Measurements from ENCODE around the gene SOX6. TPM values are rescaled to one million over a fixed set of nuclear protein-coding genes. Genes with fewer than 3 reads are reported as not detected.

SOX6 gene
- total and polyA plus RNA-seq, 2 experiments from 2014 or later = 0.03 to 0.66 TPM

DNA sequence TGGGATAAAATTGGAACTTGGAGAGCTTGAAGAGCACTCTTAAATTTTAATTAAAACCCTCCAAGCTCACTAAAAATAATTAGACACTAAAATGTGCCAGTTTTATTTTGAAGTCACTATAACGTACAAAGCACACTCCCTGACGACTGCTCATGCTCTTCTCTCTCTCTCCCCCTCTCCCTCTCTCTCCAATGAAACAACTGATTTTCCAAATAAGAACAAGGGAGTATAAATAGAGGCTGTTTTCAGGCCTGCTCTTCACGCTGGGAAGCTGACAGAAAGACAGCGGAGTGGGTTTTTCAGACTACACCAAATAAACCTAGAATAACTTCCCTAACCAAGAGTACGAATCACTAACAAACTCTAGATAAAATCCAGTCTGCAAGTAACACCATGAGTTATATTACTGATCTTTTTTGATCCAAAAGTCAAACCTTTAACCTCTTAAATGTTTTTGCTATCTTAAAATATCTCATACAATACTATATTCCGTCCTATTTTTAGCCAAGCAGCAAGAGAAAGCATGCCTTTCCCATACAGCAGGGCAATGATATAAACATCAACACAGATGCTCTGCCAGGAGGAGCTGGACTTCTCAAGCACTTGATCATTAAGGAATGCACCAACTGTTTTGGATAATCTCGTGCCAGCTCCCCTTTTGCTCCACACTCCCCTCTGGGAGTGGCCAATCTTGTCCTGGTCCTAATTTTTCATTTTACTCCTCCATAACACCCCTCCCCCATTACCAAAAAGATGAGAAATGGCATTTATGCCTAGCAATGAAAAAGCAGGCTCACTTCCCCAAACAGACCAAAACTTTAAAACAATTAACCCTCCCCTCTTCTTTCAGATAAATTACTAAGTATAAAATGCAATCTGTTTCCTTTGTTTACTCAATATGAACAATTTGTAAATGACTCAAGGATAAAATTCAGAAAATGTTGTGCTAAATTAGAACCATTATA lies 116.9 kb downstream of the SOX6 start:
- H3K27me3 ChIP-seq (ENCODE audit: insufficient read depth) = no peaks in the 10 kb centered on the region
- no peak for ATAC-seq
- H3K36me3 ChIP-seq (ENCODE audit: insufficient read depth) = no peaks in the 10 kb centered on the region
- no peak overlapping the region for H3K4me3 ChIP-seq
- Mint-ChIP-seq H3K9me3 (no peaks in the 10 kb centered on the region), H3K4me1 (peaks cover 6% of the 10 kb centered on the region), H3K4me3 (no peak overlapping the region), H3K27me3 (ENCODE audit: insufficient read depth, low read depth, poor library complexity) (no peaks in the 10 kb centered on the region), H3K36me3 (ENCODE audit: low read depth) (no peaks in the 10 kb centered on the region), H3K27ac (no peak overlapping the region; the same call in 1 of the 2 replicates)
- no peaks in the 10 kb centered on the region for H3K9me2 ChIP-seq (ENCODE audit: insufficient read depth)
- TF ChIP-seq STAT1 (IDR thresholded peaks at IDR 0.05; ENCODE audit: unreplicated experiment) (no peak), EZH2 (IDR thresholded peaks at IDR 0.05; ENCODE audit: low read depth, unreplicated experiment) (no peak), CREB1 (CRISPR knock-in tag; IDR thresholded peaks at IDR 0.05; ENCODE audit: low read depth) (no peak), JUNB (IDR thresholded peaks at IDR 0.05; ENCODE audit: unreplicated experiment) (no peak), POLR2AphosphoS5 (IDR thresholded peaks at IDR 0.05; ENCODE audit: low read depth) (no peak)
- TF ChIP-seq, protein P1, sequence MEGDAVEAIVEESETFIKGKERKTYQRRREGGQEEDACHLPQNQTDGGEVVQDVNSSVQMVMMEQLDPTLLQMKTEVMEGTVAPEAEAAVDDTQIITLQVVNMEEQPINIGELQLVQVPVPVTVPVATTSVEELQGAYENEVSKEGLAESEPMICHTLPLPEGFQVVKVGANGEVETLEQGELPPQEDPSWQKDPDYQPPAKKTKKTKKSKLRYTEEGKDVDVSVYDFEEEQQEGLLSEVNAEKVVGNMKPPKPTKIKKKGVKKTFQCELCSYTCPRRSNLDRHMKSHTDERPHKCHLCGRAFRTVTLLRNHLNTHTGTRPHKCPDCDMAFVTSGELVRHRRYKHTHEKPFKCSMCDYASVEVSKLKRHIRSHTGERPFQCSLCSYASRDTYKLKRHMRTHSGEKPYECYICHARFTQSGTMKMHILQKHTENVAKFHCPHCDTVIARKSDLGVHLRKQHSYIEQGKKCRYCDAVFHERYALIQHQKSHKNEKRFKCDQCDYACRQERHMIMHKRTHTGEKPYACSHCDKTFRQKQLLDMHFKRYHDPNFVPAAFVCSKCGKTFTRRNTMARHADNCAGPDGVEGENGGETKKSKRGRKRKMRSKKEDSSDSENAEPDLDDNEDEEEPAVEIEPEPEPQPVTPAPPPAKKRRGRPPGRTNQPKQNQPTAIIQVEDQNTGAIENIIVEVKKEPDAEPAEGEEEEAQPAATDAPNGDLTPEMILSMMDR (conservative IDR thresholded peaks at IDR 0.05; ENCODE audit: low read depth in 2 of 2) = no peak
- TF ChIP-seq, protein P2, sequence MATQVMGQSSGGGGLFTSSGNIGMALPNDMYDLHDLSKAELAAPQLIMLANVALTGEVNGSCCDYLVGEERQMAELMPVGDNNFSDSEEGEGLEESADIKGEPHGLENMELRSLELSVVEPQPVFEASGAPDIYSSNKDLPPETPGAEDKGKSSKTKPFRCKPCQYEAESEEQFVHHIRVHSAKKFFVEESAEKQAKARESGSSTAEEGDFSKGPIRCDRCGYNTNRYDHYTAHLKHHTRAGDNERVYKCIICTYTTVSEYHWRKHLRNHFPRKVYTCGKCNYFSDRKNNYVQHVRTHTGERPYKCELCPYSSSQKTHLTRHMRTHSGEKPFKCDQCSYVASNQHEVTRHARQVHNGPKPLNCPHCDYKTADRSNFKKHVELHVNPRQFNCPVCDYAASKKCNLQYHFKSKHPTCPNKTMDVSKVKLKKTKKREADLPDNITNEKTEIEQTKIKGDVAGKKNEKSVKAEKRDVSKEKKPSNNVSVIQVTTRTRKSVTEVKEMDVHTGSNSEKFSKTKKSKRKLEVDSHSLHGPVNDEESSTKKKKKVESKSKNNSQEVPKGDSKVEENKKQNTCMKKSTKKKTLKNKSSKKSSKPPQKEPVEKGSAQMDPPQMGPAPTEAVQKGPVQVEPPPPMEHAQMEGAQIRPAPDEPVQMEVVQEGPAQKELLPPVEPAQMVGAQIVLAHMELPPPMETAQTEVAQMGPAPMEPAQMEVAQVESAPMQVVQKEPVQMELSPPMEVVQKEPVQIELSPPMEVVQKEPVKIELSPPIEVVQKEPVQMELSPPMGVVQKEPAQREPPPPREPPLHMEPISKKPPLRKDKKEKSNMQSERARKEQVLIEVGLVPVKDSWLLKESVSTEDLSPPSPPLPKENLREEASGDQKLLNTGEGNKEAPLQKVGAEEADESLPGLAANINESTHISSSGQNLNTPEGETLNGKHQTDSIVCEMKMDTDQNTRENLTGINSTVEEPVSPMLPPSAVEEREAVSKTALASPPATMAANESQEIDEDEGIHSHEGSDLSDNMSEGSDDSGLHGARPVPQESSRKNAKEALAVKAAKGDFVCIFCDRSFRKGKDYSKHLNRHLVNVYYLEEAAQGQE (IDR thresholded peaks at IDR 0.05; ENCODE audit: unreplicated experiment) = no peak
- TF ChIP-seq, protein P3, sequence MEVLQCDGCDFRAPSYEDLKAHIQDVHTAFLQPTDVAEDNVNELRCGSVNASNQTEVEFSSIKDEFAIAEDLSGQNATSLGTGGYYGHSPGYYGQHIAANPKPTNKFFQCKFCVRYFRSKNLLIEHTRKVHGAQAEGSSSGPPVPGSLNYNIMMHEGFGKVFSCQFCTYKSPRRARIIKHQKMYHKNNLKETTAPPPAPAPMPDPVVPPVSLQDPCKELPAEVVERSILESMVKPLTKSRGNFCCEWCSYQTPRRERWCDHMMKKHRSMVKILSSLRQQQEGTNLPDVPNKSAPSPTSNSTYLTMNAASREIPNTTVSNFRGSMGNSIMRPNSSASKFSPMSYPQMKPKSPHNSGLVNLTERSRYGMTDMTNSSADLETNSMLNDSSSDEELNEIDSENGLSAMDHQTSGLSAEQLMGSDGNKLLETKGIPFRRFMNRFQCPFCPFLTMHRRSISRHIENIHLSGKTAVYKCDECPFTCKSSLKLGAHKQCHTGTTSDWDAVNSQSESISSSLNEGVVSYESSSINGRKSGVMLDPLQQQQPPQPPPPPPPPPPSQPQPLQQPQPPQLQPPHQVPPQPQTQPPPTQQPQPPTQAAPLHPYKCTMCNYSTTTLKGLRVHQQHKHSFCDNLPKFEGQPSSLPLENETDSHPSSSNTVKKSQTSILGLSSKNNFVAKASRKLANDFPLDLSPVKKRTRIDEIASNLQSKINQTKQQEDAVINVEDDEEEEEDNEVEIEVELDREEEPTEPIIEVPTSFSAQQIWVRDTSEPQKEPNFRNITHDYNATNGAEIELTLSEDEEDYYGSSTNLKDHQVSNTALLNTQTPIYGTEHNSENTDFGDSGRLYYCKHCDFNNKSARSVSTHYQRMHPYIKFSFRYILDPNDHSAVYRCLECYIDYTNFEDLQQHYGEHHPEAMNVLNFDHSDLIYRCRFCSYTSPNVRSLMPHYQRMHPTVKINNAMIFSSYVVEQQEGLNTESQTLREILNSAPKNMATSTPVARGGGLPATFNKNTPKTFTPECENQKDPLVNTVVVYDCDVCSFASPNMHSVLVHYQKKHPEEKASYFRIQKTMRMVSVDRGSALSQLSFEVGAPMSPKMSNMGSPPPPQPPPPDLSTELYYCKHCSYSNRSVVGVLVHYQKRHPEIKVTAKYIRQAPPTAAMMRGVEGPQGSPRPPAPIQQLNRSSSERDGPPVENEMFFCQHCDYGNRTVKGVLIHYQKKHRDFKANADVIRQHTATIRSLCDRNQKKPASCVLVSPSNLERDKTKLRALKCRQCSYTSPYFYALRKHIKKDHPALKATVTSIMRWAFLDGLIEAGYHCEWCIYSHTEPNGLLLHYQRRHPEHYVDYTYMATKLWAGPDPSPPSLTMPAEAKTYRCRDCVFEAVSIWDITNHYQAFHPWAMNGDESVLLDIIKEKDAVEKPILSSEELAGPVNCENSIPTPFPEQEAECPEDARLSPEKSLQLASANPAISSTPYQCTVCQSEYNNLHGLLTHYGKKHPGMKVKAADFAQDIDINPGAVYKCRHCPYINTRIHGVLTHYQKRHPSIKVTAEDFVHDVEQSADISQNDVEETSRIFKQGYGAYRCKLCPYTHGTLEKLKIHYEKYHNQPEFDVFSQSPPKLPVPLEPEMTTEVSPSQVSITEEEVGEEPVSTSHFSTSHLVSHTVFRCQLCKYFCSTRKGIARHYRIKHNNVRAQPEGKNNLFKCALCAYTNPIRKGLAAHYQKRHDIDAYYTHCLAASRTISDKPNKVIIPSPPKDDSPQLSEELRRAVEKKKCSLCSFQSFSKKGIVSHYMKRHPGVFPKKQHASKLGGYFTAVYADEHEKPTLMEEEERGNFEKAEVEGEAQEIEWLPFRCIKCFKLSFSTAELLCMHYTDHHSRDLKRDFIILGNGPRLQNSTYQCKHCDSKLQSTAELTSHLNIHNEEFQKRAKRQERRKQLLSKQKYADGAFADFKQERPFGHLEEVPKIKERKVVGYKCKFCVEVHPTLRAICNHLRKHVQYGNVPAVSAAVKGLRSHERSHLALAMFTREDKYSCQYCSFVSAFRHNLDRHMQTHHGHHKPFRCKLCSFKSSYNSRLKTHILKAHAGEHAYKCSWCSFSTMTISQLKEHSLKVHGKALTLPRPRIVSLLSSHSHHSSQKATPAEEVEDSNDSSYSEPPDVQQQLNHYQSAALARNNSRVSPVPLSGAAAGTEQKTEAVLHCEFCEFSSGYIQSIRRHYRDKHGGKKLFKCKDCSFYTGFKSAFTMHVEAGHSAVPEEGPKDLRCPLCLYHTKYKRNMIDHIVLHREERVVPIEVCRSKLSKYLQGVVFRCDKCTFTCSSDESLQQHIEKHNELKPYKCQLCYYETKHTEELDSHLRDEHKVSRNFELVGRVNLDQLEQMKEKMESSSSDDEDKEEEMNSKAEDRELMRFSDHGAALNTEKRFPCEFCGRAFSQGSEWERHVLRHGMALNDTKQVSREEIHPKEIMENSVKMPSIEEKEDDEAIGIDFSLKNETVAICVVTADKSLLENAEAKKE (CRISPR knock-in tag; IDR thresholded peaks at IDR 0.05) = no peak
- H3K79me2 ChIP-seq (replicated peaks; ENCODE audit: insufficient read depth) = no peaks in the 10 kb centered on the region
- H2AFZ ChIP-seq = peak overlapping the region; percentile 21; the same call in 1 of the 2 replicates
- no peaks in the 10 kb centered on the region for H3K4me1 ChIP-seq (ENCODE audit: insufficient read depth)
- DNase-seq (ENCODE audit: low spot score) = no peak
- H4K20me1 ChIP-seq (replicated peaks; ENCODE audit: insufficient read depth) = no peaks in the 10 kb centered on the region
- no peaks in the 10 kb centered on the region for H3F3A ChIP-seq (replicated peaks; ENCODE audit: low read depth)
- H3K27ac ChIP-seq (ENCODE audit: low read depth) = no peak overlapping the region
- no peak overlapping the region for H3K4me2 ChIP-seq

Data from GM23338 (cell line).